ENCODE data around the gene FIS1. TPM values are rescaled to one million over a fixed set of nuclear protein-coding genes. Genes with fewer than 3 reads are reported as not detected.

The FIS1 gene
- total and polyA plus RNA-seq, 2 experiments from 2014 or later: 130 to 131 TPM

GRCh38 chr7:101206665-101207042 lies 38.2 kb downstream of the FIS1 start:
- Histone ChIP-seq H3K4me2 (no peak overlapping the region), H3K79me2 (replicated peaks; ENCODE audit: insufficient read depth) (no peaks in the 10 kb centered on the region), H2AFZ (no peak overlapping the region), H4K20me1 (replicated peaks; ENCODE audit: insufficient read depth) (no peaks in the 10 kb centered on the region), H3K27me3 (ENCODE audit: insufficient read depth) (peaks cover 13% of the 10 kb centered on the region), H3F3A (replicated peaks; ENCODE audit: low read depth) (peaks cover 7% of the 10 kb centered on the region), H3K9me2 (ENCODE audit: insufficient read depth) (no peaks in the 10 kb centered on the region), H3K36me3 (ENCODE audit: insufficient read depth) (no peaks in the 10 kb centered on the region; the same call in 1 of the 2 replicates), H3K27ac (ENCODE audit: low read depth) (no peak overlapping the region), H3K4me3 (no peak overlapping the region), H3K4me1 (ENCODE audit: insufficient read depth) (no peaks in the 10 kb centered on the region)
- Mint-ChIP-seq H3K27ac (no peak overlapping the region), H3K27me3 (ENCODE audit: insufficient read depth, low read depth, poor library complexity) (peaks cover 5% of the 10 kb centered on the region), H3K36me3 (ENCODE audit: low read depth) (peaks cover 14% of the 10 kb centered on the region), H3K4me1 (no peaks in the 10 kb centered on the region; the same call in 1 of the 3 replicates), H3K9me3 (no peaks in the 10 kb centered on the region), H3K4me3 (no peak overlapping the region)
- ATAC-seq: no peak
- no peak for TF ChIP-seq CTCF (conservative IDR thresholded peaks at IDR 0.05; ENCODE audit: low read depth in 2 of 2)
- TF ChIP-seq ETS1 (IDR thresholded peaks at IDR 0.05): no peak
- TF ChIP-seq STAT1 (IDR thresholded peaks at IDR 0.05; ENCODE audit: unreplicated experiment): no peak
- no peak for TF ChIP-seq NANOG (IDR thresholded peaks at IDR 0.05; ENCODE audit: borderline replicate concordance)
- TF ChIP-seq CREB1 (CRISPR knock-in tag; IDR thresholded peaks at IDR 0.05; ENCODE audit: low read depth): no peak
- no peak for TF ChIP-seq ZNF462 (CRISPR knock-in tag; IDR thresholded peaks at IDR 0.05)
- no peak for TF ChIP-seq EZH2 (IDR thresholded peaks at IDR 0.05; ENCODE audit: low read depth, unreplicated experiment)
- TF ChIP-seq ZNF114 (CRISPR knock-in tag; IDR thresholded peaks at IDR 0.05): no peak
- TF ChIP-seq POLR2AphosphoS5 (IDR thresholded peaks at IDR 0.05; ENCODE audit: low read depth): no peak
- no peak for TF ChIP-seq JUNB (IDR thresholded peaks at IDR 0.05; ENCODE audit: unreplicated experiment)
- TF ChIP-seq REST (IDR thresholded peaks at IDR 0.05; ENCODE audit: unreplicated experiment): no peak
- no peak for TF ChIP-seq ZNF331 (CRISPR knock-in tag; IDR thresholded peaks at IDR 0.05; ENCODE audit: low read depth)
- no peak for DNase-seq (ENCODE audit: low spot score)
